Upper lobe of left lung (tissue), 6 donors: ENCODE data around the gene TLE4. TPM values are rescaled to one million over a fixed set of nuclear protein-coding genes. Genes with fewer than 3 reads are reported as not detected.
"Not testable (repeated sequence)": the region's sequence is repeated elsewhere in the genome, so short reads cannot be mapped to it uniquely, and the experiment has no call there.

Source experiments
- ATAC-seq, 2 donors: fragments of 200-7000 bp; cut with Tn5 transposase; one replicate each; pipeline ENCODE4 v1.9.1; 2022; ENCODE audit warnings: mild to moderate bottlenecking in 2 of 2, moderate library complexity in 2 of 2; ENCODE audit not compliant: low FRiP score in 2 of 2
- DNase-seq, 2 donors: peaks; one replicate each; pipeline ENCODE4 v3.0.0-alpha.2; 2019 to 2020
- H3K27ac ChIP-seq, 4 donors: fragments of 200-600 bp; sonication (generic); one replicate each; pipeline ENCODE4 v1.5.1; 2016 to 2019
- H3K27me3 ChIP-seq, 4 donors: fragments of 200-600 bp; sonication (generic); one replicate each; pipeline ENCODE4 v1.5.1; 2017 to 2019
- H3K36me3 ChIP-seq, 4 donors: fragments of 200-600 bp; sonication (generic); one replicate each; pipeline ENCODE4 v1.5.1; 2016 to 2019
- H3K4me1 ChIP-seq, 4 donors: fragments of 200-600 bp; sonication (generic); one replicate each; pipeline ENCODE4 v1.5.1; 2018 to 2019
- H3K4me3 ChIP-seq, 4 donors: fragments of 200-600 bp; sonication (generic); one replicate each; pipeline ENCODE4 v1.5.1; 2017 to 2019; ENCODE audit warnings: mild to moderate bottlenecking in 2 of 4, moderate library complexity in 1 of 4
- H3K9me3 ChIP-seq, 4 donors: fragments of 200-600 bp; sonication (generic); one replicate each; pipeline ENCODE4 v1.5.1; 2018 to 2019
- CTCF ChIP-seq, 6 experiments: fragments of 450-650 bp in 4 of 6; fragments of 200-600 bp in 2 of 6; sonication (generic) in 2 of 6; IDR thresholded peaks; one replicate each; pipeline ENCODE4 v1.5.1; 2016 to 2019; ENCODE audit warnings: antibody characterized with exemption in 6 of 6
- EP300 ChIP-seq, 4 donors: sonication (generic); formaldehyde crosslinking; IDR thresholded peaks; one replicate each; pipeline ENCODE4 v1.5.1; 2017; ENCODE audit warnings: antibody characterized with exemption in 4 of 4, control low read depth in 2 of 4
- POLR2A ChIP-seq, 4 donors: fragments of 450-650 bp; IDR thresholded peaks; one replicate each; pipeline ENCODE4 v1.5.1; 2016 to 2017; ENCODE audit warnings: antibody characterized with exemption in 4 of 4, mild to moderate bottlenecking in 2 of 4
- POLR2AphosphoS5 ChIP-seq, 2 donors: sonication (generic); formaldehyde crosslinking; IDR thresholded peaks; one replicate each; pipeline ENCODE4 v1.5.1; 2017; ENCODE audit warnings: antibody characterized with exemption in 2 of 2
- WGBS, 2 donors: methylation state at CpG; one replicate each; pipeline ENCODE4 v1.1.5; 2017 to 2018; 5-methylcytosine and 5-hydroxymethylcytosine counted together
- total RNA-seq, 6 donors: library from RNA; depleted of rRNA in 4 of 6; stranded (reverse); fragments of >200 nt in 4 of 6; gene quantifications; one replicate each; pipeline versions ENCODE4 v1.1.0 to v1.2.1, GENCODE V29; 2016 to 2021
- donor health status: DM: no; HTN: no; CAD: no; lungs with moderate emphysema.
- donor health status: DM: no; HTN: yes; CAD: no; lungs with severe emphysema.

Gene TLE4
- total RNA-seq, 6 donors from 2014 or later = 37.7 to 152 (median 46.7) TPM

- WGBS, 2 donors = 93% methylated on average over 3 of the region's 3 CpGs
- no peak overlapping the region for H3K27ac ChIP-seq
- no peak for ATAC-seq
Observed at GRCh38 chr9:79603222-79603920, 31.6 kb downstream of the TLE4 start.

GRCh38 chr9:79604149-79604548, 32.4 kb downstream of the TLE4 start:
- H3K4me1 ChIP-seq = no peaks in the 10 kb centered on the region
- H3K36me3 ChIP-seq = no peaks in the 10 kb centered on the region
- H3K4me3 ChIP-seq = no peak overlapping the region
- TF ChIP-seq EP300 (IDR thresholded peaks at IDR 0.05) (no peak), POLR2A (IDR thresholded peaks at IDR 0.05) (no peak), POLR2AphosphoS5 (IDR thresholded peaks at IDR 0.05) (no peak), CTCF (IDR thresholded peaks at IDR 0.05) (no peak)
- no peaks in the 10 kb centered on the region for H3K27me3 ChIP-seq
- ATAC-seq (no peak), DNase-seq (no peak)
- no peak overlapping the region for H3K27ac ChIP-seq
- H3K9me3 ChIP-seq = peaks cover 0 to 7% (median 0%) of the 10 kb centered on the region in 4 donors

More at GRCh38 chr9:79603222-79603920, 31.6 kb downstream of the TLE4 start:
- no peak for TF ChIP-seq EP300 (IDR thresholded peaks at IDR 0.05)
- no peak for TF ChIP-seq CTCF (IDR thresholded peaks at IDR 0.05)
- TF ChIP-seq POLR2AphosphoS5 (IDR thresholded peaks at IDR 0.05) = no peak
- no peak for TF ChIP-seq POLR2A (IDR thresholded peaks at IDR 0.05)
- no peaks in the 10 kb centered on the region for H3K4me1 ChIP-seq
- no peak for DNase-seq
- H3K36me3 ChIP-seq = no peaks in the 10 kb centered on the region
- no peak overlapping the region for H3K4me3 ChIP-seq
- H3K9me3 ChIP-seq = peaks cover 0 to 7% (median 0%) of the 10 kb centered on the region in 4 donors
- H3K27me3 ChIP-seq = no peaks in the 10 kb centered on the region

GRCh38 chr9:79604921-79605562, 33.3 kb downstream of the TLE4 start:
- H3K27me3 ChIP-seq = no peaks in the 10 kb centered on the region
- no peaks in the 10 kb centered on the region for H3K36me3 ChIP-seq
- H3K4me1 ChIP-seq = no peaks in the 10 kb centered on the region
- H3K9me3 ChIP-seq = peaks cover 0 to 7% (median 0%) of the 10 kb centered on the region in 4 donors
- DNase-seq (no peak), ATAC-seq (no peak)
- TF ChIP-seq POLR2AphosphoS5 (IDR thresholded peaks at IDR 0.05) (no peak), EP300 (IDR thresholded peaks at IDR 0.05) (no peak)
- WGBS, 2 donors = 76 to 85% methylated on average over 5 of the region's 5 CpGs
- no peak overlapping the region for H3K27ac ChIP-seq
- H3K4me3 ChIP-seq = no peak overlapping the region

GRCh38 chr9:79606529-79606928, 34.8 kb downstream of the TLE4 start:
- WGBS, 2 donors = 100% methylated on average over 1 of the region's 1 CpG
- not testable (repeated sequence) for H3K4me1 ChIP-seq, H3K36me3 ChIP-seq, H3K4me3 ChIP-seq, H3K9me3 ChIP-seq, H3K27ac ChIP-seq, DNase-seq, H3K27me3 ChIP-seq, ATAC-seq

GRCh38 chr9:79609468-79610018, 37.8 kb downstream of the TLE4 start:
- Histone ChIP-seq H3K4me3 (no peak overlapping the region), H3K27me3 (no peaks in the 10 kb centered on the region), H3K36me3 (no peaks in the 10 kb centered on the region), H3K27ac (no peak overlapping the region), H3K4me1 (peaks cover 14 to 26% (median 16%) of the 10 kb centered on the region in 4 donors), H3K9me3 (no peaks in the 10 kb centered on the region)
- no peak for TF ChIP-seq POLR2A (IDR thresholded peaks at IDR 0.05)
- no peak for TF ChIP-seq POLR2AphosphoS5 (IDR thresholded peaks at IDR 0.05)
- TF ChIP-seq EP300 (IDR thresholded peaks at IDR 0.05) = no peak
- TF ChIP-seq CTCF (IDR thresholded peaks at IDR 0.05) = no peak
- 77 to 96% methylated on average over 1 of the region's 1 CpG for WGBS, 2 donors
- DNase-seq (no peak), ATAC-seq (no peak)
